ENCODE results near the gene MED6.

DNA sequence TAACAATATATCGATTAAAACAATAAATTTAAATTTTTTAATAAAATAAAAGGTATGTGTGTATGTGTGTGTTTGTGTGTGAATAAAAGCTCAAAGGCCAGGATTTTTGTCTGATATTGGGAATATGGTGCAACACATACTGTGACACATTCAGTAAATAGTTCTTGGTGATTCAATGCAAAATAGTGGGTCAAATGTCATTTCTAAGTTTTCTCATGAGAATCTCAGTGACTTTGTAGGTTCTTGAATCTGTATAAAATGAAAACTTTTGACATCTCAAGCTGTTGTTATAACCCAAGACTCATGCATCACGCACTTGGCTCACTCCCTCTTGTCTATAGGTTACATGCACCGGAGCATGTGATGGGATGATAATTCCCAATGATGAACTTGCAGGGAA, 16.2 kb upstream of the MED6 start:
- TF ChIP-seq, protein P1, sequence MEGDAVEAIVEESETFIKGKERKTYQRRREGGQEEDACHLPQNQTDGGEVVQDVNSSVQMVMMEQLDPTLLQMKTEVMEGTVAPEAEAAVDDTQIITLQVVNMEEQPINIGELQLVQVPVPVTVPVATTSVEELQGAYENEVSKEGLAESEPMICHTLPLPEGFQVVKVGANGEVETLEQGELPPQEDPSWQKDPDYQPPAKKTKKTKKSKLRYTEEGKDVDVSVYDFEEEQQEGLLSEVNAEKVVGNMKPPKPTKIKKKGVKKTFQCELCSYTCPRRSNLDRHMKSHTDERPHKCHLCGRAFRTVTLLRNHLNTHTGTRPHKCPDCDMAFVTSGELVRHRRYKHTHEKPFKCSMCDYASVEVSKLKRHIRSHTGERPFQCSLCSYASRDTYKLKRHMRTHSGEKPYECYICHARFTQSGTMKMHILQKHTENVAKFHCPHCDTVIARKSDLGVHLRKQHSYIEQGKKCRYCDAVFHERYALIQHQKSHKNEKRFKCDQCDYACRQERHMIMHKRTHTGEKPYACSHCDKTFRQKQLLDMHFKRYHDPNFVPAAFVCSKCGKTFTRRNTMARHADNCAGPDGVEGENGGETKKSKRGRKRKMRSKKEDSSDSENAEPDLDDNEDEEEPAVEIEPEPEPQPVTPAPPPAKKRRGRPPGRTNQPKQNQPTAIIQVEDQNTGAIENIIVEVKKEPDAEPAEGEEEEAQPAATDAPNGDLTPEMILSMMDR (IDR thresholded peaks at IDR 0.05; ENCODE audit: poor library complexity, severe bottlenecking): no peak
- no peak for TF ChIP-seq MXI1 (conservative IDR thresholded peaks at IDR 0.05; ENCODE audit: poor library complexity, severe bottlenecking)
- no peak for TF ChIP-seq TAF1 (IDR thresholded peaks at IDR 0.05; ENCODE audit: low read depth)
- no peak for TF ChIP-seq EZH2 (IDR thresholded peaks at IDR 0.05; ENCODE audit: borderline replicate concordance, insufficient read depth, low read length, poor library complexity, severe bottlenecking)
- no peak for TF ChIP-seq SMC3 (conservative IDR thresholded peaks at IDR 0.05; ENCODE audit: poor library complexity)
- no peak for TF ChIP-seq EP300 (conservative IDR thresholded peaks at IDR 0.05; ENCODE audit: poor library complexity, severe bottlenecking)
- TF ChIP-seq POLR2AphosphoS5 (IDR thresholded peaks at IDR 0.05): no peak
- no peak for TF ChIP-seq RAD21 (conservative IDR thresholded peaks at IDR 0.05)
